ENCODE measurements around the gene BEND7.

BEND7 gene

GRCh38 chr10:13518076-13518692 is 10.6 kb downstream of the BEND7 start:
- peak; percentile 15 for DNase-seq

- no peak for DNase-seq
Measured at GRCh38 chr10:13517675-13518074, 11.1 kb downstream of the BEND7 start.

GRCh38 chr10:13516176-13516575 is 12.6 kb downstream of the BEND7 start:
- no peak for DNase-seq

DNA sequence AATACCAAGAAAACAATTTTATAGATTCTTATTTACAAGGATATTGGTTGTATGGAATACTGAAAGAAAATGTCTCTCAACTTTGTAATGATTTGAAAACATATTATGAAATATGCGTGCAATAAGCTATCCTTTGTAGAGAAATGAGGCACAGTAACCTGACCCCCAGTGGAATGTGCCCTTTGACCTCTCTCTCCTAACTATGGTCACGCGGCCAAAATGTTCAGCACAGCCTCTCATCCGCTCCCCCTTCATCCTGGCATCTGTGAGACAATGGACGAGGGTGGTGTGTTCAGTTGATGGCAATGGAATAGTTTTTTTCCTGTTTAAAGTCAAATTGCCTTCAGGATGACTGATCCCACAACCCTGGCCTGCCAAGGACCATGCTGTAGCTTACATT is 13.3 kb downstream of the BEND7 start:
- no peak for DNase-seq

DNA sequence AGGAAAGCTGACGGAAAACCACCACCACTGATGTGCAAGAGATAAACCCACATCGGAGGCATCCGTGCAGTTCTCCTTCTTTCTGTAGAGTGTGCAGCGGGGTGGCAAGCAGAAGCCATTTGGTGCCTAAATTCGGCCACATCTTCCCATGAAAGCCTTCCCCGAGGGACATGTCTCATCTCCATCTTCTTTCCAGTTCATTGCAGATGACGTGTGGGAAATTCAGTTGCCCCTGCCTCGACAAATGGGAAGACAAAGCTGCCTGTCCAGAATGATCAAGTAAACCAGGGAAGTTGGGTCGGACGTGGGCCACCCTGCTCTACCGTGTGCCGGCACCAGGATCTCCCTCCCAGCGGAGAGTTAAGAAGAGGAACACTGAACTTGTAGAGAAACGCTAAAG is 14.5 kb downstream of the BEND7 start:
- DNase-seq = no peak

DNA sequence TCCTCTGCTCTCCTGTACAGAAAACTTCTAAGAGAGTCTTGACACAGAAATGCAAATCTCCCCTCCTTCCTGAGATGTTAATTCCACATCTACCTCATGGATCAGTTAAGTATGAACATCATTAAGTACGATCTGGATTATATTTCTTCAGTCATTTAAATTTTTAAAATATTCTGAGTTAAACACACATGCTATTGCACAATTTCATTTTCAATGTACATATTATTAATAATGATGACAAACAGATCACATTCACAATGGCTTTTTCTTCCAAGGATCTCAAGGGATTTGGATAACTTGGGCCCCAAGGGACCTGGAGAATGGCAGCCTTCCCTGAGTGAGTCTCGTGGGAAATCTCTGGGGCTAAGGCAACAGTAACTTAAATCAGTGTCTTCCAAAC is 16.2 kb downstream of the BEND7 start:
- no peak for DNase-seq

DNA sequence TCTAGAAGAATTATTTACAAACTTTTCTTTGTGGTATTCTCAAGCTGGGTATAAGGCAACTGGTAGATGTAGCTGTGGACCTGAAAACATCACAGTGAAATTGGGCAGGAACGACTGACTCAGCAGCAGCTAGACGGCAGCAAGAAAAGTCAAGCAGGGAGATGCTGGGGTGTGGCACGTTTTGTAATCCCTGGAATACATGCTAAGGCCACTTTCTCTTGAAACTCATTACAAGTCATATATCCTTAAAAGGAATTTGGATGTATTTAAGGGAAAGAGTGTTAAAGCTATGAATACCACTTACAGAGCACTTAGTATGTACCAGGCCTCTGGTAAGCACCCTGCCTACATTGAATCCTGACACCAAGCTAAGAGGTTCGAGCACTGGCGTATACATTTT is 17.4 kb downstream of the BEND7 start:
- no peak for DNase-seq

- no peak for DNase-seq
Measured at GRCh38 chr10:13505052-13505680, 23.6 kb downstream of the BEND7 start.

- DNase-seq = no peak
Measured at GRCh38 chr10:13503745-13504463, 24.9 kb downstream of the BEND7 start.

- no peak for DNase-seq
Measured at GRCh38 chr10:13502380-13502779, 26.4 kb downstream of the BEND7 start.

DNA sequence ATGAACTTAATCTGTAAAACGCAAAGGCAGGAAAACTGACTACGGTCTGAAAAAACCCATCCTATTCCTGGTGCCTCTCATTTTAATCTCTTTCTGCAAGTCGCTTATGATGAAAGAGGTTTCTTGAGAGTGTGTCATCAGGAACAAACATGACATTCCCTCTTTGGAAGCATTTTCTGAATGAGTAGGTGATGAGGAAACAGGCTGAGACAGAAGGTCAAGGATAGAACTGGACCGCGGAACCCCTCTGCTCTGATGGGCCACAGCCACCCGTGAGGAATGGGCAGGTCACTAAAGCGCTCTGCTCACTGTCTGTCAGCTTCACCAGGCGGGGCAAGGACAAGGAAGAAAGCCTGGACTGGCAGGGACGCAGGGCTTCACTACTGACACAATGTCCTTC is 28.6 kb downstream of the BEND7 start:
- DNase-seq = no peak

- DNase-seq = no peak
Measured at GRCh38 chr10:13499150-13499549, 29.7 kb downstream of the BEND7 start.

GRCh38 chr10:13496931-13497330 is 31.9 kb downstream of the BEND7 start:
- no peak for DNase-seq

DNA sequence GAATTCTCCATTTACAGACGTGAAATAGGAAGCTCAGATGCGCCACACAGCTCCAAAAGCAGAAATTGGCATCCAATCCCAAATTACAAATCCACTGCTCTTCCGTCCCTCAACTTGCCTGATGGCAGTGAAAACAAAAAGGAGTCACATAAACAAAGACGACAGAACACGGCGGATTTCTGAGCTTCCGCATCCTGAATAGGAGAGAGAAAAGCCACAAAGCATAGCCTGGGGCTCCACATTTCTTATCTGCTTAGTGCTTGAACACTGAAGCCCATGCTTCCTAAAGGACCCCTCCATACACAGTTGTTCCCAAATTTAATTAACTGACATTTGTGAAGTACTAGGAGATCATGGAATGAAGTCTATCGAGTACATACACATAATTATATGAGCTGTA is 32.6 kb downstream of the BEND7 start:
- DNase-seq = no peak

GRCh38 chr10:13492493-13493180 is 36.2 kb downstream of the BEND7 start:
- no peak for DNase-seq

DNA sequence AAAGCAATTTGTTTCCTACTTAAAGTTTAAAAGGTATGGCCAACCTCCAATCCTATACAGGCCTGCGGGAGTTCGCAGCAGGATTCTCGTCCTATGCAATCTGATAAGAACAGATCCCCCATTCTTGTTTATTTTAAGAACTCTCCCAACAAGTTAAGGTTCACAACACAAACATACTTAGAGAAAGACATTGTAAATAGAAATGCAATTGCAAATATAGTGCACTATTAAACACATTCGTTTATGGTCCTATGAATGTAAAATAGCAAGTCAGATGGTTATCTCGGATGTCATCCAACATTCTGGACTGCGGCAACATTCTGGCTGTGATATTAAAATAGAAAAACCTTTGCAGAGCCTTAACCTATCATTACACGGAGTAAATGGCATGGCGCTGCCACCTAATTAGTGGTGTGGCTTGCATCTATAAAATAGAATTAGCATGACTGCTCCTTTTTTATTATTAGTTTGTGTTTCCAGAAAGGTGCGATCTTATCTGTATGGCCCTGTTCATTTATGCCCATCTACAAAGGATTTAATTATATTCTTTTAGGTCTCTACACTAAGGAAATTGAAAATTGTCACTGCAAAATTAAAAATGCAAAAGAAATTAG is 37.0 kb downstream of the BEND7 start:
- no peak for DNase-seq

GRCh38 chr10:13490503-13490902 is 38.3 kb downstream of the BEND7 start:
- DNase-seq = no peak

DNA sequence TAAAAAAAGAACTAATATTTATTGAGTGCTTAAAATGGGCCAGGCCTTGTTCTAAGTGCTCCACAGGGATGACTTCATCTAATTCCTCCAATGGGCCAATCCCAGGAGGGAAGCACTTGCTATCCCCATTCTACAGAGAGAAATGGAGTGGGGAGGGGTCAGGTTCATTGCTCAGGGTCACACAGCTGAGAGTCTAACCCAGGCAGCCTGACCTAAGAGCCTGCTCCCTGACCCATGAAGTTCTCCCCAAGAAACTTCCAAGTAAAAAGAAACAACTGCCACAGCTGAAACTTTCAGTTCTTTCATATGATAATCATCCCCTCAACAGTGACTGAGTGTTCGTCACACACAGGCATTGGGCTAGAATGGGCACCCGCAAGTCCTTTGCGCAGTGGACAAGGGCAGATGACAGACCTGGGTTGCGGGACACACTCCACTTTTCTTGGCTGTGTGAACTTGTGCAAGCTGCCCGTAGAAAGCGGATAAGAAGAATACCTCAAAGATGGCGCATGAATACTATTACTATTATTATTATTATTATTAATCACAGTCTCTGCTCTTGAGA is 39.7 kb downstream of the BEND7 start:
- DNase-seq = no peak

- peak; percentile 25 for DNase-seq
Measured at GRCh38 chr10:13485623-13486022, 43.2 kb downstream of the BEND7 start.

- DNase-seq = peak; percentile 12
Measured at GRCh38 chr10:13483951-13484350, 44.9 kb downstream of the BEND7 start.

DNA sequence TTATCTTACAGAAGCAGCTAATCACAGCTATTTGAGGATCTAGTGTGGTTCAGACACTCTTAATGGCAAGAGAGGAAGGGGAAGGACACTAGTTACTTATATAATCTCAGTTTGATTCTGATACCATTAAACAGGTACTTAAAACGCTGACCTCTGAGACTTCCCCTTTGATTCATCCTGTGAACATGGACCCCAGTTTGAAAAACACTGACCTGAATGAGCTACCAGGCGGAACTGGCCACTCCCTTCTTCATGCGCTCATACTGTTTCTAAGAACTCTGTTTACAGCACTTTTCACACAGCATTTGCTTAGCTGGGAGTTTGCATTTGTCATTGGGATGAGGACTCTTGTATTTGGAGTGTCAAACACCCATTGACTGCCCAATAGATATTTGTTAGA is 45.7 kb downstream of the BEND7 start:
- no peak for DNase-seq

GRCh38 chr10:13481690-13482089 is 47.1 kb downstream of the BEND7 start:
- no peak for DNase-seq

GRCh38 chr10:13475124-13475523 is 53.7 kb downstream of the BEND7 start:
- DNase-seq = no peak

Data from hematopoietic multipotent progenitor cell treated with erythropoietin and hydrocortisone succinate and interleukin-3 and kit ligand, for 4 days (in vitro differentiated cells).